ENCODE measurements around the gene SPSB3.

DNA sequence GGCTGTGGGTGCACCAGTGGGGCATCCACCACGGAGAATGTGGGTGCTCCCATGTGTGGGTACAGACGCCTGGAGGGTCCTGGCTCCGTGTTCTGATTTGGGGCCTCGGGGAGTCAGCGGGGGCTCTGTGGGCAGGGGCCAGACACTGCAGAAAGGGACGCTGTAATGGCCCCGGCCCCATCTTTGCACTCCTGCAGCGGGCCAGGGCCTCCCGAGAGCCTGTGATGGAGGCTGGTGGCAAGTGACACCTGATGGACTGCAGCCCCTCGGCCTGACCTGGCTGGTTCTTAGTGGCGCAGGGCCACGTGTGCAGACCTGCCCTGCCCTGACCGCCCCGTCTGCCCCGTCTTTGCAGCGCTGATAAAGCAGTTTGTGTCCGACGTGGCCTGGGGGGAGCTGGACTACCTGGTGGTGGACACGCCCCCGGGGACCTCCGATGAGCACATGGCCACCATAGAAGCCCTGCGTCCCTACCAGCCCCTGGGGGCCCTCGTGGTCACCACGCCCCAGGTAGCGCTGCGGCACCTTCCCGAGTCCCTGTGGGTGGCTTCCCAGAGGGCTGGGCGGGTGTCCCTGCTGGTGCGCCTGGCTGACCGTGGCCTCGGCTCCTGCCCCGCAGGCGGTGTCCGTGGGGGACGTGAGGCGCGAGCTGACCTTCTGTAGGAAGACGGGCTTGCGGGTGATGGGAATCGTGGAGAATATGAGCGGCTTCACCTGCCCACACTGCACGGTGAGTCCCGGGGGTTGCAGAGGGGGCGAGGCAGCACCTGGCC, 5.1 kb upstream of the SPSB3 start:
- TF ChIP-seq, protein P1, sequence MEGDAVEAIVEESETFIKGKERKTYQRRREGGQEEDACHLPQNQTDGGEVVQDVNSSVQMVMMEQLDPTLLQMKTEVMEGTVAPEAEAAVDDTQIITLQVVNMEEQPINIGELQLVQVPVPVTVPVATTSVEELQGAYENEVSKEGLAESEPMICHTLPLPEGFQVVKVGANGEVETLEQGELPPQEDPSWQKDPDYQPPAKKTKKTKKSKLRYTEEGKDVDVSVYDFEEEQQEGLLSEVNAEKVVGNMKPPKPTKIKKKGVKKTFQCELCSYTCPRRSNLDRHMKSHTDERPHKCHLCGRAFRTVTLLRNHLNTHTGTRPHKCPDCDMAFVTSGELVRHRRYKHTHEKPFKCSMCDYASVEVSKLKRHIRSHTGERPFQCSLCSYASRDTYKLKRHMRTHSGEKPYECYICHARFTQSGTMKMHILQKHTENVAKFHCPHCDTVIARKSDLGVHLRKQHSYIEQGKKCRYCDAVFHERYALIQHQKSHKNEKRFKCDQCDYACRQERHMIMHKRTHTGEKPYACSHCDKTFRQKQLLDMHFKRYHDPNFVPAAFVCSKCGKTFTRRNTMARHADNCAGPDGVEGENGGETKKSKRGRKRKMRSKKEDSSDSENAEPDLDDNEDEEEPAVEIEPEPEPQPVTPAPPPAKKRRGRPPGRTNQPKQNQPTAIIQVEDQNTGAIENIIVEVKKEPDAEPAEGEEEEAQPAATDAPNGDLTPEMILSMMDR (IDR thresholded peaks at IDR 0.05 in 4 of 5, conservative IDR thresholded peaks at IDR 0.05 in 1 of 5), result no peak
- TF ChIP-seq POLR2A (IDR thresholded peaks at IDR 0.05), result no peak

Data from gastrocnemius medialis (tissue), 4 donors.